Heart left ventricle (tissue), 16 donors: ENCODE results near the gene DYDC2. TPM values are rescaled to one million over a fixed set of nuclear protein-coding genes. Genes with fewer than 3 reads are reported as not detected.

ENCODE experiments used
- ATAC-seq, 4 donors: fragments of 200-7000 bp; cut with Tn5 transposase; one replicate each; pipeline ENCODE4 v1.9.1; 2020 to 2022; ENCODE audit warnings: moderate library complexity in 4 of 4, mild to moderate bottlenecking in 3 of 4, moderate number of reproducible peaks in 1 of 4
- DNase-seq, 5 donors: peaks; one replicate each; pipeline ENCODE4 v3.0.0-alpha.2; 2020
- H3K27ac ChIP-seq, 12 donors: fragments of 200-600 bp; sonication (generic) in 4 of 12; one replicate each; pipeline versions ENCODE4 v1.5.0 to v1.8.0; 2016 to 2022; ENCODE audit warnings: mild to moderate bottlenecking in 2 of 12
- H3K27me3 ChIP-seq, 9 donors: fragments of 200-600 bp; sonication (generic) in 2 of 9; one replicate each; pipeline versions ENCODE4 v1.5.1 to v1.8.0; 2016 to 2022; ENCODE audit warnings: mild to moderate bottlenecking in 3 of 9
- H3K36me3 ChIP-seq, 9 donors: fragments of 200-600 bp; sonication (generic) in 2 of 9; one replicate each; pipeline versions ENCODE4 v1.5.0 to v1.8.0; 2018 to 2022; ENCODE audit warnings: mild to moderate bottlenecking in 2 of 9
- H3K4me1 ChIP-seq, 12 donors: fragments of 200-600 bp; sonication (generic) in 4 of 12; one replicate each; pipeline versions ENCODE4 v1.5.0 to v1.8.0; 2016 to 2022; ENCODE audit warnings: mild to moderate bottlenecking in 3 of 12
- H3K4me3 ChIP-seq, 12 donors: fragments of 200-600 bp; sonication (generic) in 4 of 12; one replicate each; pipeline versions ENCODE4 v1.5.0 to v1.8.0; 2017 to 2022; ENCODE audit warnings: mild to moderate bottlenecking in 9 of 12, moderate library complexity in 4 of 12
- H3K9me3 ChIP-seq, 12 donors: fragments of 200-600 bp; sonication (generic) in 4 of 12; one replicate each; pipeline versions ENCODE4 v1.5.0 to v1.8.0; 2016 to 2022; ENCODE audit warnings: mild to moderate bottlenecking in 1 of 12
- POLR2A ChIP-seq, 2 donors: fragments of 450-650 bp; IDR thresholded peaks; one replicate each; pipeline ENCODE4 v1.6.1; 2017; ENCODE audit warnings: antibody characterized with exemption in 2 of 2, mild to moderate bottlenecking in 2 of 2, moderate library complexity in 2 of 2
- WGBS, 4 donors: extraction: QIAGEN DNeasy Blood & Tissue Kit in 2 of 4; methylation state at CpG; one replicate each; pipeline versions ENCODE4 v1.1.5 to v1.1.7; 2013 to 2018; 5-methylcytosine and 5-hydroxymethylcytosine counted together
- intact Hi-C, 10 donors: fragments of 100-400 bp; cut with DNase I; formaldehyde crosslinking; loops; one replicate each; pipeline versions ENCODE4 v1.11.1 to v1.14.2; 2022
- polyA plus RNA-seq, 2 donors: library from polyadenylated mRNA; stranded (reverse); fragments of 200-250 nt; gene quantifications; one replicate each; pipeline ENCODE4 v1.2.3, GENCODE V29; 2013
- total RNA-seq, 9 donors: library from RNA; depleted of rRNA in 2 of 9; stranded (reverse); fragments of >200 nt in 2 of 9; fragmentation: NEBNext Ultra II Directional in 3 of 9; extraction: Animal tissue kit (Norgen Biotek cat#: 25700) in 3 of 9; gene quantifications; one replicate each; pipeline versions ENCODE4 v1.1.0 to v1.2.4, GENCODE V29; 2016 to 2023
- TF ChIP-seq, protein P1 (sequence below), 12 donors: fragments of 200-600 bp; sonication (generic) in 4 of 12; IDR thresholded peaks; one replicate each; pipeline versions ENCODE4 v1.5.0 to v1.8.0; 2018 to 2022; ENCODE audit warnings: antibody characterized with exemption in 12 of 12, mild to moderate bottlenecking in 5 of 12
- donor health status: ischemic (EF 13 %, LVEDD 7.1; RV severe dilation, severe dysfunction).
- donor health status: healthy with polysubstance abuse.
- donor health status: DM: no; HTN: yes; CAD: no.
- donor health status: DM: no; HTN: no; CAD: no.
- donor health status: ischemic (EF 25% LVEDD 6.9; RV normal size, moderate dysfunction).
- donor health status: ischemic (EF 25% LVEDD 5.7; RV mildly dilated, moderate dysfunction).
- donor health status: healthy.
- donor health status: DM: yes; HTN: yes; CAD: no.
- donor health status: ischemic (EF 35%, LVEDD 5.7; RV mildly dilated, moderate dysfunction).
- donor health status: nonischemic (EF 11% LVEDD 7.7; RV severe dilation, severe dysfunction).
- donor health status: DM: yes; HTN: yes; CAD: no.
- donor health status: PGD.
- donor health status: ischemic (EF 29% LVEDD 5.4; RV normal size, mild dysfunction).
- donor health status: nonischemic (EF 23%, LVEDD 6.1; RV moderate dilation, normal function).

DYDC2 gene
- total and polyA plus RNA-seq, 11 donors, result not detected

DNA sequence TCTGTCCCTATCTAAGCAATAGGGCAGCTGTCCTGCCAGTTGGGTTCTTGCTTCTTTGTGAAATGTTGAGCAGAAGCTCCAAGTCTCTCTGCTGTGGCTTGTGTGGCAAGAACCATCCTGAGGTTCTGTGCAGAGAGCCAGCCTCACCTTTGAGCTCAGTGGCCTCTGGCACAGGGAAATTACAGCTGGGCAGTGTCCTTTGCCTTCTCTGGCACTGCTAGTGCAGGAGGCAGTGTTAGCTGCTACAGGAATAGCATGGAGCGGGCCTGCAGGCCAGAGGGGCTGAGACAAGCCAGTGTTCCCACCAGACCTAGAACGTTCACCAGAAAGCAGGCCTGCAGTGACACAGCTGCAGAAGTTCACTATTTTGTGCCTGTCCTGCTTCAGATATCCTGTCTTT lies 53.5 kb downstream of the DYDC2 start:
- intact Hi-C loops, result no loop called here
- H3K4me3 ChIP-seq, result peak overlapping the region in 4 of 12 donors; percentile 11 to 91 (median 88)
- ATAC-seq (peak; percentile 51 to 64 (median 58)), DNase-seq (peak in 3 of 5 donors; percentile 28 to 63 (median 63))
- no peak for TF ChIP-seq POLR2A (IDR thresholded peaks at IDR 0.05)
- TF ChIP-seq, protein P1, sequence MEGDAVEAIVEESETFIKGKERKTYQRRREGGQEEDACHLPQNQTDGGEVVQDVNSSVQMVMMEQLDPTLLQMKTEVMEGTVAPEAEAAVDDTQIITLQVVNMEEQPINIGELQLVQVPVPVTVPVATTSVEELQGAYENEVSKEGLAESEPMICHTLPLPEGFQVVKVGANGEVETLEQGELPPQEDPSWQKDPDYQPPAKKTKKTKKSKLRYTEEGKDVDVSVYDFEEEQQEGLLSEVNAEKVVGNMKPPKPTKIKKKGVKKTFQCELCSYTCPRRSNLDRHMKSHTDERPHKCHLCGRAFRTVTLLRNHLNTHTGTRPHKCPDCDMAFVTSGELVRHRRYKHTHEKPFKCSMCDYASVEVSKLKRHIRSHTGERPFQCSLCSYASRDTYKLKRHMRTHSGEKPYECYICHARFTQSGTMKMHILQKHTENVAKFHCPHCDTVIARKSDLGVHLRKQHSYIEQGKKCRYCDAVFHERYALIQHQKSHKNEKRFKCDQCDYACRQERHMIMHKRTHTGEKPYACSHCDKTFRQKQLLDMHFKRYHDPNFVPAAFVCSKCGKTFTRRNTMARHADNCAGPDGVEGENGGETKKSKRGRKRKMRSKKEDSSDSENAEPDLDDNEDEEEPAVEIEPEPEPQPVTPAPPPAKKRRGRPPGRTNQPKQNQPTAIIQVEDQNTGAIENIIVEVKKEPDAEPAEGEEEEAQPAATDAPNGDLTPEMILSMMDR (IDR thresholded peaks at IDR 0.05), result no peak
- WGBS, 4 donors, result 21 to 32% (median 25%) methylated on average over 2 of the region's 2 CpGs
- H3K36me3 ChIP-seq, result no peaks in the 10 kb centered on the region
- peak overlapping the region in 11 of 12 donors; percentile 4 to 95 (median 62) for H3K27ac ChIP-seq
- H3K4me1 ChIP-seq, result peaks cover 3 to 76% (median 66%) of the 10 kb centered on the region in 12 donors
- H3K9me3 ChIP-seq, result no peaks in the 10 kb centered on the region
- H3K27me3 ChIP-seq, result peaks cover 0 to 6% (median 0%) of the 10 kb centered on the region in 9 donors

DNA sequence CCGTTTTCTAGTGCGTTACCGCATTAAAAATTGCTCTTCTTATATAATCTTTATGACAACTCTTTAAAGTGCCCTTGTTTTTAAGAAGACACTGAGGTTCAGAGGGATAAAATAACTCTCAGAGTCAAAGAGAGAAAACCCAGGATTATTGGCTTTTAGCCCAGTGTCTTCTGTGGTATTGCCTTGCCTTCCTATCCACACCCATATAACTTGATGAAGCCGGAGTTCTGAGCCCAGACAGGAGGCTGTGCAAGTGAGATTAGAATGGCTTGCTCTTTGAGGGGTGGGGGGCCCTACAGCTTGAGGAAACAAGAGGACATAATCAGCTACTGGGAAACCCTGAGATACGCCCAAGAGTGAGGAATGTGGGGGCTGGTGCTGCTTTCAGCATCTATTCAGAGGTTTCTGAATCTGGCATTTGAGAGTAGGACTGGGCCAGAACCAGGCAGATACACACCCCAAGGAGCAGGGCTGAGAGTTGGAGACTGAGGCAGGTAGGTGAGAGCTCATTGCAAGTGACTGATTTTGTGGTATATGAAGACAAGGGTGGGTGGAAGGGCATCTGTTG lies 54.1 kb downstream of the DYDC2 start:
- H3K4me3 ChIP-seq, result peak overlapping the region in 3 of 12 donors; percentile 11 to 90 (median 87)
- ATAC-seq, result no peak
- TF ChIP-seq, protein P1 (IDR thresholded peaks at IDR 0.05), result no peak
- TF ChIP-seq POLR2A (IDR thresholded peaks at IDR 0.05), result no peak
- peak overlapping the region in 11 of 12 donors; percentile 4 to 95 (median 62) for H3K27ac ChIP-seq
- peaks cover 3 to 80% (median 70%) of the 10 kb centered on the region in 12 donors for H3K4me1 ChIP-seq
- no peak for DNase-seq
- H3K9me3 ChIP-seq, result no peaks in the 10 kb centered on the region
- intact Hi-C loops, result no loop called here
- no peaks in the 10 kb centered on the region for H3K36me3 ChIP-seq
- WGBS, 4 donors, result 53 to 68% (median 59%) methylated on average over 5 of the region's 5 CpGs
- H3K27me3 ChIP-seq, result peaks cover 0 to 6% (median 0%) of the 10 kb centered on the region in 9 donors

DNA sequence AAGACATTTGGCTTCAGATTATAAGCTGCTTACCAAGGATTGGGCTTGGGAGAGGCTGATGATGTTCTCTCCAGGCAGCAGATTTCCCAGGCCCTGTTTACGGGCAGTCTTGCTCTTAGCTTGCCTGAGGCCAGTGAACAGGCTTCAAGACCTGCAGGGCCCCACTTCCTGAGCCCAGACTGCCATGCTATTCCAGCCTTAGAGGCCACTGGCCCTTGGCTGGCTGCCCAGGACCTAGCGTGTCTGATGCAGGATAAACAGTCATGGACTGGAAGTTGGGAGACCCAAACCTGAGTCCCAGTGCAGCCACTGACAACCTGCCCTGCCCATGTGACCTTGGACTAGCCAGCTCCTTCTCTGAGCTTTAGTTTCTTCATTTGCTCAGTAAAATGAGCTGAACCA lies 54.7 kb downstream of the DYDC2 start:
- H3K4me1 ChIP-seq, result peaks cover 3 to 86% (median 72%) of the 10 kb centered on the region in 12 donors
- TF ChIP-seq, protein P1 (IDR thresholded peaks at IDR 0.05), result no peak
- no peak for TF ChIP-seq POLR2A (IDR thresholded peaks at IDR 0.05)
- ATAC-seq, result no peak
- H3K4me3 ChIP-seq, result no peak overlapping the region
- 36 to 53% (median 46%) methylated on average over 2 of the region's 2 CpGs for WGBS, 4 donors
- peaks cover 0 to 6% (median 0%) of the 10 kb centered on the region in 9 donors for H3K27me3 ChIP-seq
- no peaks in the 10 kb centered on the region for H3K36me3 ChIP-seq
- intact Hi-C loops, result no loop called here
- peak in 4 of 5 donors; percentile 36 to 83 (median 62) for DNase-seq
- peak overlapping the region in 10 of 12 donors; percentile 0 to 95 (median 56) for H3K27ac ChIP-seq
- no peaks in the 10 kb centered on the region for H3K9me3 ChIP-seq

DNA sequence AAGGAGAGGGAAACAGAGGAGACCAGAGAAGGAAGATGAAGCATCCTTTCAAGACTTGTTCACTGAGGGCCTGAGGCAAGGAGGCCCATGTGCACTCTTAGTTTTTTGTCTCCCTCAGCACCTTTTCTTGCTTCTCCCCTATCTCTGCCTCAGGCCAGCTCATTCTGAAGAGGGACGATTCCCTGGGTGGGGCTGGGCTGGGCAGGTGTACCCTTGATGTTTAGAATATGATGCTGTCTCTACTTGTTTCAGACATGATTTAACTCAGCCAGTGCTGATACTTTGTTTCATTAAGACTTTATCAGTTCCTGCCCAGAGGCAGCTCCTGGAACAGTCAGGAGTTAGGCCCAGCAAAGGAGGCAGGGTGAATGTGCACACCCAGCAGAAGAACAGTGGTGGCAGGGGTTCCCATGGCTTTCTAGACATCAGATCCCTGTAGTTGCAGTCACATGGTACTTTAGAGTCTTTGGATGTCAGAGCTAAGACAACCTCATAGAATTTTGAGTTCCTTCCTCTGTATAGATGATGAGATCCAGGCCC lies 55.2 kb downstream of the DYDC2 start:
- ATAC-seq, result no peak
- peaks cover 0 to 6% (median 0%) of the 10 kb centered on the region in 9 donors for H3K27me3 ChIP-seq
- no peaks in the 10 kb centered on the region for H3K36me3 ChIP-seq
- no peaks in the 10 kb centered on the region for H3K9me3 ChIP-seq
- H3K27ac ChIP-seq, result peak overlapping the region in 6 of 12 donors; percentile 16 to 95 (median 92)
- no peak for TF ChIP-seq POLR2A (IDR thresholded peaks at IDR 0.05)
- TF ChIP-seq, protein P1 (IDR thresholded peaks at IDR 0.05), result no peak
- 80 to 96% (median 87%) methylated on average over 1 of the region's 1 CpG for WGBS, 4 donors
- intact Hi-C loops, result no loop called here
- no peak for DNase-seq
- H3K4me1 ChIP-seq, result peaks cover 3 to 91% (median 74%) of the 10 kb centered on the region in 12 donors
- no peak overlapping the region for H3K4me3 ChIP-seq
